ENCODE data around the gene HNRNPK.
A peak's percentile ranks its signal among the peaks of the same experiment; 100 is the strongest.
"Not testable (repeated sequence)": the region's sequence is repeated elsewhere in the genome, so short reads cannot be mapped to it uniquely, and the experiment has no call there.

Gene HNRNPK

GRCh38 chr9:83956436-83957247, 23.4 kb downstream of the HNRNPK start:
- H3K4me3 ChIP-seq (ENCODE audit: low read depth, low read length) = peak overlapping the region; percentile 55
- no peak for TF ChIP-seq CTCF (IDR thresholded peaks at IDR 0.05; ENCODE audit: control insufficient read depth, extremely low read depth, insufficient read depth)
- DNase-seq (ENCODE audit: low read depth) = no peak

GRCh38 chr9:83956086-83956435, 24.0 kb downstream of the HNRNPK start:
- TF ChIP-seq CTCF (IDR thresholded peaks at IDR 0.05; ENCODE audit: control insufficient read depth, extremely low read depth, insufficient read depth) = no peak
- peak overlapping the region; percentile 55 for H3K4me3 ChIP-seq (ENCODE audit: low read depth, low read length)
- no peak for DNase-seq (ENCODE audit: low read depth)

- not testable (repeated sequence) for H3K4me3 ChIP-seq (ENCODE audit: low read depth, low read length); DNase-seq (ENCODE audit: low read depth)
Observed at GRCh38 chr9:83948096-83948495, 31.9 kb downstream of the HNRNPK start.

GRCh38 chr9:83940590-83941303, 39.3 kb downstream of the HNRNPK start:
- no peak for TF ChIP-seq CTCF (IDR thresholded peaks at IDR 0.05; ENCODE audit: control insufficient read depth, extremely low read depth, insufficient read depth)
- DNase-seq (ENCODE audit: low read depth) = no peak
- H3K4me3 ChIP-seq (ENCODE audit: low read depth, low read length) = no peak overlapping the region

- H3K4me3 ChIP-seq (ENCODE audit: low read depth, low read length) = no peak overlapping the region
- no peak for DNase-seq (ENCODE audit: low read depth)
- TF ChIP-seq CTCF (IDR thresholded peaks at IDR 0.05; ENCODE audit: control insufficient read depth, extremely low read depth, insufficient read depth) = peak; percentile 66
Observed at GRCh38 chr9:83937861-83938455, 42.1 kb downstream of the HNRNPK start.

- TF ChIP-seq CTCF (IDR thresholded peaks at IDR 0.05; ENCODE audit: control insufficient read depth, extremely low read depth, insufficient read depth) = no peak
- H3K4me3 ChIP-seq (ENCODE audit: low read depth, low read length) = no peak overlapping the region
- no peak for DNase-seq (ENCODE audit: low read depth)
Observed at GRCh38 chr9:83936523-83936922, 43.5 kb downstream of the HNRNPK start.

- H3K4me3 ChIP-seq (ENCODE audit: low read depth, low read length) = no peak overlapping the region
Observed at GRCh38 chr9:83935276-83935935, 44.6 kb downstream of the HNRNPK start.

More at GRCh38 chr9:83935276-83935935, 44.6 kb downstream of the HNRNPK start:
- no peak for TF ChIP-seq CTCF (IDR thresholded peaks at IDR 0.05; ENCODE audit: control insufficient read depth, extremely low read depth, insufficient read depth)
- DNase-seq (ENCODE audit: low read depth) = no peak
